DOHH2 (cell line): Measurements from ENCODE around the gene ALB.

Experiments used
- H3F3A ChIP-seq: fragments of 200-600 bp; sonication (generic), shearing (Covaris generic); 2 replicates; pipeline ENCODE4 v1.6.0; 2016; ENCODE audit warnings: antibody characterized with exemption, mild to moderate bottlenecking; ENCODE audit not compliant: control insufficient read depth, insufficient read depth
- H3K27ac ChIP-seq: fragments of 200-600 bp; sonication (generic); 2 replicates; pipeline ENCODE4 v1.5.1; 2014; ENCODE audit warnings: low read depth, mild to moderate bottlenecking, low read length, moderate library complexity
- H3K27me3 ChIP-seq: fragments of 200-600 bp; sonication (generic); 2 replicates; pipeline ENCODE4 v1.6.1; 2014; ENCODE audit warnings: mild to moderate bottlenecking, low read length, mixed read lengths; ENCODE audit not compliant: control insufficient read depth
- H3K36me3 ChIP-seq: fragments of 200-600 bp; sonication (generic); 2 replicates; pipeline ENCODE4 v1.6.1; 2014; ENCODE audit warnings: mild to moderate bottlenecking, low read length, moderate library complexity, mixed read lengths; ENCODE audit not compliant: control insufficient read depth
- H3K4me1 ChIP-seq: fragments of 200-600 bp; sonication (generic); 2 replicates; pipeline ENCODE4 v1.6.1; 2014; ENCODE audit warnings: mild to moderate bottlenecking, low read length, mixed read lengths; ENCODE audit not compliant: control insufficient read depth
- H3K4me2 ChIP-seq: fragments of 200-600 bp; sonication (generic); 2 replicates; pipeline ENCODE4 v1.6.0; 2014; ENCODE audit warnings: mild to moderate bottlenecking, low read length, moderate library complexity
- H3K4me3 ChIP-seq: fragments of 200-600 bp; sonication (generic); 2 replicates; pipeline ENCODE4 v1.5.1; 2014; ENCODE audit warnings: mild to moderate bottlenecking, low read length, mixed read lengths
- H3K79me2 ChIP-seq: fragments of 200-600 bp; sonication (generic); 2 replicates; pipeline ENCODE4 v1.6.1; 2014; ENCODE audit warnings: mild to moderate bottlenecking, low read length, mixed read lengths; ENCODE audit not compliant: control insufficient read depth
- H3K9me2 ChIP-seq: fragments of 200-600 bp; sonication (generic); replicated peaks from 2 replicates; pipeline ENCODE4 v1.6.1; 2014; ENCODE audit warnings: mild to moderate bottlenecking, low read length, mixed read lengths; ENCODE audit not compliant: control insufficient read depth
- H3K9me3 ChIP-seq: fragments of 200-600 bp; sonication (generic); 2 replicates; pipeline ENCODE4 v1.6.1; 2014; ENCODE audit warnings: antibody characterized with exemption, low read length, mixed read lengths; ENCODE audit not compliant: control insufficient read depth, insufficient read depth
- H4K20me1 ChIP-seq: fragments of 200-600 bp; sonication (generic); 2 replicates; pipeline ENCODE4 v1.6.0; 2014; ENCODE audit warnings: low read depth, mild to moderate bottlenecking, antibody characterized with exemption, low read length, moderate library complexity; ENCODE audit not compliant: control insufficient read depth, insufficient read depth
- EZH2phosphoT487 ChIP-seq: fragments of 200-600 bp; sonication (generic); IDR thresholded peaks from 2 replicates; pipeline ENCODE4 v1.6.1; 2017; ENCODE audit warnings: borderline replicate concordance, mild to moderate bottlenecking, antibody characterized with exemption, low read length, moderate library complexity, mixed read lengths
- TF ChIP-seq, protein P1 (sequence below): fragments of 200-600 bp; sonication (generic); IDR thresholded peaks from one replicate; pipeline ENCODE4 v1.5.1; 2014; ENCODE audit warnings: antibody characterized with exemption, mild to moderate bottlenecking, low read depth, low read length; ENCODE audit not compliant: poor library complexity, severe bottlenecking

ALB gene

DNA sequence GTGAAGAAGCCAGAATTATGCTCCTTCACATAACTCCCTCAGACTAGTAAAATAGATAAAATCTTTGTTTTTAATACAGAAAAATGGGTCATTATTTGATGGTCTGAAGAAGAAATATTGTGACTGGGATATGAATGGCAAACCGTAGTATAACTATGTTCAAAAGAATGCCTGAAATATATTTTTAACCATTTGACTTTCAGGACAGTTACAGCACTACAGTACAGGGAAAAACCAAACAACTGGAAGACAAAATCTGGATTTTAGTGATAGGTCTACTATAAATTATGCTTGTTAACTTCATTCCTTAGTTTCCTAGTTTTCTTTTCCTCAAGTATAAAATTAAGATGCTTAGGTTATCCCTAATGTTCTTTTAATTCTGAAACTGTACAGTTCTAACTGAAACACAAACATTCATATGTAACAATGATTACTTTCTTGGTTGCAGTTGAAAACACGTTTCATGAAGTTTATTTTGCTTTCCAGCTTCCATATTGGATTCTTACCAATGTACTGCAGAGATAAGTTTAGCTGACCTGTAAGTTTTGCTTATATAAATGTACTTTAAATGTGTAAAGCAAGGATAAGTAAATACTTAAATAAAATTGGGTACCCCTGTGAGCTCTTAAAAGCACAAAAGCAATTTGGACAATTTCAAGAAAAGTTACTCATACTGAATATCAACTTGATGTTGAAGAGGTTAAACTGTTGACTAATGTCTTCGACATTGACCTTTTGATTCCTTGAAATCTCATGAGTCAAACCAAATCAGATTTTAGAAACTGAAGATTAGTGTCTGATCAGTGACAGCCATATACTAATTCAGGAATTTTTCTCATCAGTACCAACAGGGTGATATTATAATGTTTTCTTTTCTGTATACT is 32.8 kb downstream of the ALB start:
- no peaks in the 10 kb centered on the region for H3K27me3 ChIP-seq
- no peak overlapping the region for H3K4me3 ChIP-seq
- H3K27ac ChIP-seq, result no peak overlapping the region
- no peaks in the 10 kb centered on the region for H3K9me3 ChIP-seq
- H4K20me1 ChIP-seq, result no peaks in the 10 kb centered on the region
- no peaks in the 10 kb centered on the region for H3K36me3 ChIP-seq
- no peaks in the 10 kb centered on the region for H3F3A ChIP-seq
- TF ChIP-seq EZH2phosphoT487, result no peak
- TF ChIP-seq, protein P1, sequence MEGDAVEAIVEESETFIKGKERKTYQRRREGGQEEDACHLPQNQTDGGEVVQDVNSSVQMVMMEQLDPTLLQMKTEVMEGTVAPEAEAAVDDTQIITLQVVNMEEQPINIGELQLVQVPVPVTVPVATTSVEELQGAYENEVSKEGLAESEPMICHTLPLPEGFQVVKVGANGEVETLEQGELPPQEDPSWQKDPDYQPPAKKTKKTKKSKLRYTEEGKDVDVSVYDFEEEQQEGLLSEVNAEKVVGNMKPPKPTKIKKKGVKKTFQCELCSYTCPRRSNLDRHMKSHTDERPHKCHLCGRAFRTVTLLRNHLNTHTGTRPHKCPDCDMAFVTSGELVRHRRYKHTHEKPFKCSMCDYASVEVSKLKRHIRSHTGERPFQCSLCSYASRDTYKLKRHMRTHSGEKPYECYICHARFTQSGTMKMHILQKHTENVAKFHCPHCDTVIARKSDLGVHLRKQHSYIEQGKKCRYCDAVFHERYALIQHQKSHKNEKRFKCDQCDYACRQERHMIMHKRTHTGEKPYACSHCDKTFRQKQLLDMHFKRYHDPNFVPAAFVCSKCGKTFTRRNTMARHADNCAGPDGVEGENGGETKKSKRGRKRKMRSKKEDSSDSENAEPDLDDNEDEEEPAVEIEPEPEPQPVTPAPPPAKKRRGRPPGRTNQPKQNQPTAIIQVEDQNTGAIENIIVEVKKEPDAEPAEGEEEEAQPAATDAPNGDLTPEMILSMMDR, result no peak
- no peaks in the 10 kb centered on the region for H3K4me1 ChIP-seq
- no peaks in the 10 kb centered on the region for H3K9me2 ChIP-seq
- no peak overlapping the region for H3K4me2 ChIP-seq
- no peaks in the 10 kb centered on the region for H3K79me2 ChIP-seq

DNA sequence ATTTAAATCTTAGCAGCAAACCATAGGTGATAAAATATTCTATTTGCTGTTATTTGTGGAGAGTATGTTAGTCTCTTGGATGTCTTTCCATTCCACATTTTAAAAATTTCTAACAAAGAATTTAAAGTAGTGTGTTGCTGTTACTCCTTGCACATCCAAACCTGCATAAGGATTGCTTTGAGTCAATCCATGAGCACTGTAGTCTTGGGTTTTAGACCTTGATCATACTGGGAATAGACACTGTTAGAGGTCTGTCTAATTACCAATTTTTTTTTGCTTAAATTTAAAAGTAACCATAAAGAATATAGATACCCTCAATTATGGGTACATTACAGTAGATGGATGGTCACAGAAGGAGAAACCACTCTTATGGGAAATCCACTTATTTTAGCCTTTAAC is 33.5 kb downstream of the ALB start:
- no peaks in the 10 kb centered on the region for H3K36me3 ChIP-seq
- no peak overlapping the region for H3K27ac ChIP-seq
- H4K20me1 ChIP-seq, result no peaks in the 10 kb centered on the region
- no peak overlapping the region for H3K4me2 ChIP-seq
- H3K4me3 ChIP-seq, result no peak overlapping the region
- no peaks in the 10 kb centered on the region for H3K27me3 ChIP-seq
- TF ChIP-seq EZH2phosphoT487, result no peak
- TF ChIP-seq, protein P1, result no peak
- H3F3A ChIP-seq, result no peaks in the 10 kb centered on the region
- H3K9me2 ChIP-seq, result no peaks in the 10 kb centered on the region
- H3K9me3 ChIP-seq, result no peaks in the 10 kb centered on the region
- no peaks in the 10 kb centered on the region for H3K79me2 ChIP-seq
- no peaks in the 10 kb centered on the region for H3K4me1 ChIP-seq

DNA sequence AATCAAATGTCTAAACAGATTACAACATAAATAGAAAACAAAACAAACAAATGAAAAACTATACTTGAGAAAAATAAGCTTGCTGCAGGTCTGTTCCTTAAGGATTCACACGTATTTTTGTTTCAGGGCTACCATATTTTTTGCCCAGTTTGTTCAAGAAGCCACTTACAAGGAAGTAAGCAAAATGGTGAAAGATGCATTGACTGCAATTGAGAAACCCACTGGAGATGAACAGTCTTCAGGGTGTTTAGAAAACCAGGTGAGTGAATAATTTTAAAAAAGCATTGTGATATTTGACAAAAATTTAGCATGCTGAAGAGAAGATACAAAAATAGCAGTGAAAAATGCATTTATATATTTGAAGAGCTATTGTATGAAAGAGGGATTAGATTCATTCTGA is 34.0 kb downstream of the ALB start:
- no peaks in the 10 kb centered on the region for H3K36me3 ChIP-seq
- no peaks in the 10 kb centered on the region for H3K9me3 ChIP-seq
- H3F3A ChIP-seq, result no peaks in the 10 kb centered on the region
- H3K27ac ChIP-seq, result no peak overlapping the region
- H3K4me2 ChIP-seq, result no peak overlapping the region
- no peaks in the 10 kb centered on the region for H3K79me2 ChIP-seq
- H3K9me2 ChIP-seq, result no peaks in the 10 kb centered on the region
- H3K27me3 ChIP-seq, result no peaks in the 10 kb centered on the region
- no peak overlapping the region for H3K4me3 ChIP-seq
- no peaks in the 10 kb centered on the region for H3K4me1 ChIP-seq
- TF ChIP-seq EZH2phosphoT487, result no peak
- TF ChIP-seq, protein P1, result no peak
- H4K20me1 ChIP-seq, result no peaks in the 10 kb centered on the region
